ENCODE data around the gene FUT3.

FUT3 gene

GRCh38 chr19:5799247-5800241, 51.7 kb downstream of the FUT3 start:
- DNase-seq, result peak; percentile 96

GRCh38 chr19:5798244-5798643, 53.0 kb downstream of the FUT3 start:
- DNase-seq, result no peak

GRCh38 chr19:5795382-5795919, 55.8 kb downstream of the FUT3 start:
- DNase-seq, result no peak

- DNase-seq, result no peak
Measured at GRCh38 chr19:5793188-5793587, 58.1 kb downstream of the FUT3 start.
